PFSK-1 (cell line): Measurements from ENCODE around the gene EYA3.

ENCODE experiments used
- FOXP2 ChIP-seq: optimal IDR thresholded peaks from 2 replicates; pipeline ENCODE3; 2011; ENCODE audit warnings: borderline replicate concordance, control low read depth, inconsistent platforms; ENCODE audit not compliant: insufficient read depth; ENCODE audit errors: extremely low read length, extremely low read depth
- POLR2AphosphoS5 ChIP-seq: IDR thresholded peaks from 2 replicates; pipeline ENCODE4 v1.6.1; 2012; ENCODE audit warnings: low read depth, mild to moderate bottlenecking, control low read depth, low read length, moderate library complexity
- SIN3A ChIP-seq: IDR thresholded peaks from 2 replicates; pipeline ENCODE4 v1.6.1; 2012; ENCODE audit warnings: mild to moderate bottlenecking, low read length, moderate library complexity, borderline replicate concordance; ENCODE audit not compliant: insufficient read depth
- TAF1 ChIP-seq: IDR thresholded peaks from 2 replicates; pipeline ENCODE4 v1.6.1; 2012; ENCODE audit warnings: low read length, control low read depth, borderline replicate concordance; ENCODE audit not compliant: insufficient read depth
- TF ChIP-seq, protein P1 (sequence below), 2 experiments: IDR thresholded peaks; 2 replicates each; pipeline versions ENCODE4 v1.6.1 to v1.8.0; 2011 to 2012; ENCODE audit warnings: low read depth in 2 of 2, low read length in 2 of 2, control low read depth in 1 of 2, inconsistent platforms in 1 of 2, mild to moderate bottlenecking in 1 of 2, moderate library complexity in 1 of 2; ENCODE audit not compliant: insufficient read depth in 1 of 2

DNA sequence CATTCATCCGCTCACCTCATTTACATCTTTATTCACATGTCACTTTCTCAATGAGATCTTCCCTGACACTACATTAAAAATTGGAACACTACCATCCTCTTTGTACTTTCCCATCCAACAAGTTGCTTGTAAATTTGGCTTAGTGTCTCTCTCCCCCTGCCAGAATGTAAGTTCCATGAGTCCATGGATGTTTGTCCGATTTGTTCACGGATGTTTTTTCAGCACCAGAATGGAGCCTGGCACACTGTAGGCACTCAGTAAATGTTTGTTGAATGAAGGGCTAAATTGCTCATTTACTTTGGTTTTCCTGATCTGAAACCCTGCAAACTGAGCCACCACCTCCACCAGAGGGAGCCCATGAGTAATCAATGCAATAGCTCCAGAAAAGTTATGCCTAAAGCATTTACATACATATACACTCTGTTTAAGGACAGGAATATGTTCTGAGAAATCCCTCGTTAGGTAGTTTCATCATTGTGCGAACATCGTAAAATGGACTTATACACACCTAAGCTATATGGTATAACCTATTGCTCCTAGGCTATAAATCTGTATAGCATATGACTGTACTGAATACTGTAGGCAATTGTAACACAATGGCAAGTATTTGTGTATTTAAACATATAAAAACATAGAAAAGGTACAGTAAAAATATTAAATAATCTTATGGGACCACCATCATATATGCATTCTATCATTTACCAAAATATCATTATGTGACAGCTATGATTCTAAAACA, 2.8 kb upstream of the EYA3 start:
- TF ChIP-seq POLR2AphosphoS5 (no peak), TAF1 (no peak), SIN3A (no peak), FOXP2 (no peak)
- TF ChIP-seq, protein P1, sequence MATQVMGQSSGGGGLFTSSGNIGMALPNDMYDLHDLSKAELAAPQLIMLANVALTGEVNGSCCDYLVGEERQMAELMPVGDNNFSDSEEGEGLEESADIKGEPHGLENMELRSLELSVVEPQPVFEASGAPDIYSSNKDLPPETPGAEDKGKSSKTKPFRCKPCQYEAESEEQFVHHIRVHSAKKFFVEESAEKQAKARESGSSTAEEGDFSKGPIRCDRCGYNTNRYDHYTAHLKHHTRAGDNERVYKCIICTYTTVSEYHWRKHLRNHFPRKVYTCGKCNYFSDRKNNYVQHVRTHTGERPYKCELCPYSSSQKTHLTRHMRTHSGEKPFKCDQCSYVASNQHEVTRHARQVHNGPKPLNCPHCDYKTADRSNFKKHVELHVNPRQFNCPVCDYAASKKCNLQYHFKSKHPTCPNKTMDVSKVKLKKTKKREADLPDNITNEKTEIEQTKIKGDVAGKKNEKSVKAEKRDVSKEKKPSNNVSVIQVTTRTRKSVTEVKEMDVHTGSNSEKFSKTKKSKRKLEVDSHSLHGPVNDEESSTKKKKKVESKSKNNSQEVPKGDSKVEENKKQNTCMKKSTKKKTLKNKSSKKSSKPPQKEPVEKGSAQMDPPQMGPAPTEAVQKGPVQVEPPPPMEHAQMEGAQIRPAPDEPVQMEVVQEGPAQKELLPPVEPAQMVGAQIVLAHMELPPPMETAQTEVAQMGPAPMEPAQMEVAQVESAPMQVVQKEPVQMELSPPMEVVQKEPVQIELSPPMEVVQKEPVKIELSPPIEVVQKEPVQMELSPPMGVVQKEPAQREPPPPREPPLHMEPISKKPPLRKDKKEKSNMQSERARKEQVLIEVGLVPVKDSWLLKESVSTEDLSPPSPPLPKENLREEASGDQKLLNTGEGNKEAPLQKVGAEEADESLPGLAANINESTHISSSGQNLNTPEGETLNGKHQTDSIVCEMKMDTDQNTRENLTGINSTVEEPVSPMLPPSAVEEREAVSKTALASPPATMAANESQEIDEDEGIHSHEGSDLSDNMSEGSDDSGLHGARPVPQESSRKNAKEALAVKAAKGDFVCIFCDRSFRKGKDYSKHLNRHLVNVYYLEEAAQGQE (IDR thresholded peaks at IDR 0.05; ENCODE audit: insufficient read depth in 1 of 2, low read depth in 2 of 2, low read length in 2 of 2): no peak
